ENCODE data around the gene MYO5A.

The MYO5A gene

DNA sequence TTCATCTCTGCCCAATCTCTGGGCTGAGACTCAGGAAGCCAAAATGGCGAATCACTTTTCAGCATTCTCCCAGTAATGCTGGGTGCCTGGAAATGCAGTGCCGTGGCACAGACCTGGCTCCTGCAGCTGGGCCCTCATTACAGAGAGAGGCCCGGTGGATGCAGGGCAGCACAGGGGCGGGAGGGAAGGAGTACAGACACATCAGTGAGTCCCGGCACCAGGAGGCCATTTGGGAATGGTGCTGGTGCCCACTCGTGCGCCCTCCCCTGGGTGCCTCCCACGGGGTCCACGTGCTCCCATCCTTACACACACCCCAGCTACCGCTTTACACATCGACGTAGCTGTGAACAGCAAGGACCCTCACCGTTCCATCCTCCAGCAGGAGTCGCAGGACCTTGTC lies 246.3 kb downstream of the MYO5A start:
- no peak overlapping the region for H2AFZ ChIP-seq (ENCODE audit: low read length)
- H3K4me3 ChIP-seq (ENCODE audit: low read length), result no peak overlapping the region

GRCh38 chr15:52281085-52282035 lies 247.3 kb downstream of the MYO5A start:
- H3K27me3 ChIP-seq (replicated peaks; ENCODE audit: insufficient read depth, low read length), result no peaks in the 10 kb centered on the region
- no peak overlapping the region for H3K4me2 ChIP-seq (ENCODE audit: low read depth, low read length)
- no peak overlapping the region for H3K27ac ChIP-seq (ENCODE audit: low read length)
- TF ChIP-seq EZH2 (optimal IDR thresholded peaks at IDR 0.05; ENCODE audit: low read depth, low read length), result no peak
- no peaks in the 10 kb centered on the region for H3K9me2 ChIP-seq (replicated peaks; ENCODE audit: insufficient read depth, low read length)
- H3K4me3 ChIP-seq (ENCODE audit: low read length), result no peak overlapping the region
- 0 out of 2 replicates have a peak, but pooled peaks cover 2% of the 10 kb centered on the region for H3K79me2 ChIP-seq (ENCODE audit: low read length)
- no peak for DNase-seq
- no peaks in the 10 kb centered on the region for H3K9me3 ChIP-seq (replicated peaks; ENCODE audit: insufficient read depth, low read length)
- no peak overlapping the region for H2AFZ ChIP-seq (ENCODE audit: low read length)
- H4K20me1 ChIP-seq (ENCODE audit: insufficient read depth, low read length), result no peaks in the 10 kb centered on the region
- H3F3A ChIP-seq (ENCODE audit: insufficient read depth, low read length), result no peaks in the 10 kb centered on the region
- no peaks in the 10 kb centered on the region for H3K4me1 ChIP-seq (ENCODE audit: low read length)
- H3K36me3 ChIP-seq (replicated peaks; ENCODE audit: insufficient read depth, low read length), result no peaks in the 10 kb centered on the region
- H3K9ac ChIP-seq (ENCODE audit: low read length), result no peak overlapping the region

More for the DNA sequence above, 246.3 kb downstream of the MYO5A start:
- Histone ChIP-seq H3K36me3 (replicated peaks; ENCODE audit: insufficient read depth, low read length) (no peaks in the 10 kb centered on the region), H3K9me3 (replicated peaks; ENCODE audit: insufficient read depth, low read length) (no peaks in the 10 kb centered on the region), H3K9ac (ENCODE audit: low read length) (no peak overlapping the region), H3K27ac (ENCODE audit: low read length) (no peak overlapping the region), H3K27me3 (replicated peaks; ENCODE audit: insufficient read depth, low read length) (no peaks in the 10 kb centered on the region), H3F3A (ENCODE audit: insufficient read depth, low read length) (no peaks in the 10 kb centered on the region), H3K4me2 (ENCODE audit: low read depth, low read length) (no peak overlapping the region), H3K4me1 (ENCODE audit: low read length) (no peaks in the 10 kb centered on the region), H3K79me2 (ENCODE audit: low read length) (0 out of 2 replicates have a peak, but pooled peaks cover 7% of the 10 kb centered on the region), H3K9me2 (replicated peaks; ENCODE audit: insufficient read depth, low read length) (no peaks in the 10 kb centered on the region), H4K20me1 (ENCODE audit: insufficient read depth, low read length) (no peaks in the 10 kb centered on the region)
- TF ChIP-seq EZH2 (optimal IDR thresholded peaks at IDR 0.05; ENCODE audit: low read depth, low read length), result no peak
- no peak for TF ChIP-seq CTCF (IDR thresholded peaks at IDR 0.05; ENCODE audit: low read length)
- no peak for TF ChIP-seq EZH2phosphoT487 (IDR thresholded peaks at IDR 0.05; ENCODE audit: low read length)
- DNase-seq, result no peak

DNA sequence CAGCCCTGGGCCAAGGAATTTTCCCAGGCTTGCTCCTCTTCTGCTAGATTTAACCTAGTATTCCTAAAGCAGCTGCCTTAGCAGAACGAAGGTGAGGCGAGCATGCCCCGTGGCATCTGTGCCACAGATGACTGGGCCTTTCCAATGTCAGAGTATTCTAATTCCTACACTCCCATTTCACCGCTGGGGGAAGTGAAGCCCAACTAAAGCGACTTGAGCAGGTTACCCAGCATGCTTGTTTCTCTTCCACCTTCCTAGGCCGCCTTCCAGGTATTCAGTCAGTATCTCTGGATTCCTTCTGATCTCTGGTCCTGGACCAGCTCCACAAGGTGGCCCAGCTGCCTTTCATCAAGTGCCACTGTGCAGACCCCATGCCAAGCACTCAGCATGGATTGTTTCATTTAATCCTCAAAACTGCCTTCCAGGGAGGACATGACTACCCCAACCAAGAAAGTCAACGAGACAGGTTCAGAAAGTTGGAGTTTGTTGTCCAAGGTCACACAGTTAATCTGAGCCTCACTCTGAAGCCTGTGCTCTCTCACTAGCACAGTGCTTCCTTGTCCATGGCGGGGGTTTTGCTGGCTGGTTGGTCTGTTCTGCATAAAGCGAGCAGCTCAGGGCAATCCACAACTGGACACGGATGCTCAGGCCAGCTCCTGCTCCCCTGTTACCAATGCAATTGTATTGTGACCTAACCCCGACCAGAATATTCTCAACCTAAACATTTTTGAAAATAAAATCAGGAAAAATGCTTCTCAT lies 248.2 kb downstream of the MYO5A start:
- no peak overlapping the region for H3K4me3 ChIP-seq (ENCODE audit: low read length)
- no peak overlapping the region for H3K4me2 ChIP-seq (ENCODE audit: low read depth, low read length)
- no peaks in the 10 kb centered on the region for H3K9me3 ChIP-seq (replicated peaks; ENCODE audit: insufficient read depth, low read length)
- no peak overlapping the region for H2AFZ ChIP-seq (ENCODE audit: low read length)
- no peaks in the 10 kb centered on the region for H3F3A ChIP-seq (ENCODE audit: insufficient read depth, low read length)
- no peak overlapping the region for H3K27ac ChIP-seq (ENCODE audit: low read length)
- no peaks in the 10 kb centered on the region for H3K27me3 ChIP-seq (replicated peaks; ENCODE audit: insufficient read depth, low read length)
- no peak for DNase-seq
- H3K9ac ChIP-seq (ENCODE audit: low read length), result no peak overlapping the region
- TF ChIP-seq EZH2 (optimal IDR thresholded peaks at IDR 0.05; ENCODE audit: low read depth, low read length) (no peak), CTCF (IDR thresholded peaks at IDR 0.05; ENCODE audit: low read length) (no peak), EZH2phosphoT487 (IDR thresholded peaks at IDR 0.05; ENCODE audit: low read length) (no peak)
- no peaks in the 10 kb centered on the region for H3K36me3 ChIP-seq (replicated peaks; ENCODE audit: insufficient read depth, low read length)
- H3K4me1 ChIP-seq (ENCODE audit: low read length), result no peaks in the 10 kb centered on the region
- no peaks in the 10 kb centered on the region for H3K9me2 ChIP-seq (replicated peaks; ENCODE audit: insufficient read depth, low read length)
- 0 out of 2 replicates have a peak, but pooled peaks cover 2% of the 10 kb centered on the region for H3K79me2 ChIP-seq (ENCODE audit: low read length)
- no peaks in the 10 kb centered on the region for H4K20me1 ChIP-seq (ENCODE audit: insufficient read depth, low read length)

Data from MM.1S (cell line).